GM18861 (cell line): ENCODE measurements around the gene CREB1.
"Not testable (repeated sequence)": the region's sequence is repeated elsewhere in the genome, so short reads cannot be mapped to it uniquely, and the experiment has no call there.

Source experiments
- ATAC-seq: cut with Tn5 transposase; IDR thresholded peaks from one replicate; pipeline ENCODE4 v1.9.1; 2021; ENCODE audit not compliant: unreplicated experiment

CREB1 gene

DNA sequence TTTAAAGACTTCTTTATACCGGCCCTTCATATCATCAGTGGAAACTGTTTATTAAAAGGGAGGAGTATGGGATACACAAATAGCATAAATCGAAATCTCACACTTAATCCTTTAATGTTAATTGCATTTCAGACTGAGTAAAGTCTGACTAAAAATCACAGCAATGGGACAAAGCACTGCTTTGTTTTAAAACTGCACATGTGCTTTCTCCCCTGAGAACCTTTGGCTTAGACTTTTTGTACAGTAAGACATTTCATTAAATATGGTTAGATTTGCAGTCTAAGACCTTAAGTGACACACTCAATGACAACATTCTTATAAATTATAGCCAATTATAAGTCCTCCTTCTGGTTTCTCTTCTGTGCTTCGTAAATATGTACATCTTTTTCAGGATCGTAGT lies 83.0 kb downstream of the CREB1 start:
- ATAC-seq = no peak

DNA sequence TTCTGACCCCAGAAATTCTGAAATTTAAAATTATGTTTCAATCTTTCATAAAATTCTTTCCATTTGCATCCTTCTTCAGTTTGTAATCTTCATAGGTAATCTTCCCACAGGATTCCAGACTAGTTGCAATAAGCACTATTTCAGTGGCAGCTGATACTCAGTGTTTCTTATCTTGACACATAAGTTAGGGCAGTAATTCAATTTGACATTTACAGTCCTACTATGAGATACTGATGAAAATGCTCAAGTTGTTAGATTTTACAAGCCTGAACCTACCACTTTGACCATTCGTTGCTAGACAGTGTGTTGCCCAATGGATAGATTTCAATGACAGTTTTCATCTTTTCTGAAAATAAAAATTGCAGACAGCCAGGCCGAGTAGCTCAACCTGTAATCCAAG lies 85.1 kb downstream of the CREB1 start:
- ATAC-seq = no peak

DNA sequence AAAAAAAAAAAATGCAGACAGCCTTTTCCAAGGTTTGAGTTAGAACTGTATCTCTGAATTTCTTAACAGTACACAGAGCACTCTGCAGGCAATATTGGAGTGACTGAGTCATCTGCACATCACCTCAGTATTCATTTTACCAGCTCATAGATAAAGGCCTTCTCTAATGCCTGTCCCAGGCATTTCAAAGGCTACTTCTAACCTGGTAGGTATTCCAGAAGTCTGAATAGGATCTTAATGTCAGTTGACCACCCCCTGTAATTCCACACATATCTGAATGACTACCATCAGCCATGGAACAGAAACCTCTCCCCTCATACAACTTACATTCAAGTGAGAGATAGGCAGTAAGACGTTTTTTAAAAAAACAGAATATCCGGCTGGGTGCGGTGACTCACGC lies 86.4 kb downstream of the CREB1 start:
- ATAC-seq = no peak

DNA sequence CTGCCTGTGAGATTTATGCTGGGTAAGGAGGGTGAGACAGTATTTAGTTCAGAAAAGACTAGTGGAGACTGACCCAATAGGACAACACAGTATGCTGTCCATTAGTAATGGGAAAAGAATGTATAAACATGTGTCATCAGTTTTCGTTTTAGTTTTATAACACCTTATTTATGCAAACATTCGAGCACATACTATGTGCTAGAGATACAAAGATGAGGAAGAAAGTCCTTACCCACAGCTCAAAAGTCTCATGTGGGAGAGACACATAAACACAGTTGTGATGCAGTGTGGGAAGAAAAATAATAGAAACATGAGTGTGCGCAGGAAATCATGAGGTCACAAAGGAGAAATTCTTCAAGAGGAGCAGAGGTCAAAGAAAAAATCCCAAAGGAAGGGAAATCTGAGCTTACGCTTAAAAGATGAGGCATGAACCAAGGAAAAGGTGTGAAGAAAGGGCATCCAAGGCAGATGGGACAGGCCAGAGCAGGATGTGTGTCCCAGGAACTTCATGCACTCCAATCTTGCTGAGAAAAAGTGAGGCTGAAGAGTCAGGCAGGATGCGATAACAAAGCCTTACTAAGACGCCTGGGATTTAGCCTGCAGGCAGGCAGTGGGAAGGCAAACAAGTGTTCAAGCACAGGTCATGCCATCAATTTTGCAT lies 87.4 kb downstream of the CREB1 start:
- ATAC-seq = no peak

GRCh38 chr2:207619764-207620203 lies 90.0 kb downstream of the CREB1 start:
- peak; percentile 43 for ATAC-seq

DNA sequence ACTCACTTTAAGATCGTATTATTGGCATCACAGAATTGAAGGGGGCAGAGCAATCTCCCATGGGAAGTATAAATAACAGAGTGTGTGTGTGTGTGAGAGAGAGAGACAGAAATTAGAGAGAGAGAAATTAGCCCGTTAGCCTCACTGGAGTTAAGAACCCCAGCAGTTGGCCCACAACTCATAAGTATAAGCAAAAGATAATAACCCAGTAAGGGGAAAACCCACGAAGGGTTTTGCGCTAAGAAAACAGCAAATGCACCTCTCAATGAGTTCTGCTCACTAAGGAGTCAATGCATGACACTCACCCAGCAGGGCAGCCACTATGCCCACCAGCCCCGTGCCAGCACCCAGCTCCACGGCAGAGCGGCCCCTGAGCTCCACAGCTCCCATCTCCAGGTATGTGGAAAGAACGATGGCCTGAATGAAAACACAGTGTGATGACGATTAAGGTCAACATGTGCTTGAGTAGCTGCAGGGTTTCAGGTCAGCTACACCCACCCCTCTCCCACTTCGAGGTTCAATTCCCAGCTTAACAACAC lies 91.8 kb downstream of the CREB1 start:
- ATAC-seq = no peak

- ATAC-seq = peak; percentile 25
Measured at GRCh38 chr2:207624185-207625013, 94.6 kb downstream of the CREB1 start.

- ATAC-seq = peak; percentile 55
Measured at GRCh38 chr2:207625014-207625907, 95.5 kb downstream of the CREB1 start, which contains the start of gene METTL21A. Gene METTL21A, minus strand, starts transcription at chr2:207625394. Its CDS starts 1,019 bp downstream, at chr2:207624375.

DNA sequence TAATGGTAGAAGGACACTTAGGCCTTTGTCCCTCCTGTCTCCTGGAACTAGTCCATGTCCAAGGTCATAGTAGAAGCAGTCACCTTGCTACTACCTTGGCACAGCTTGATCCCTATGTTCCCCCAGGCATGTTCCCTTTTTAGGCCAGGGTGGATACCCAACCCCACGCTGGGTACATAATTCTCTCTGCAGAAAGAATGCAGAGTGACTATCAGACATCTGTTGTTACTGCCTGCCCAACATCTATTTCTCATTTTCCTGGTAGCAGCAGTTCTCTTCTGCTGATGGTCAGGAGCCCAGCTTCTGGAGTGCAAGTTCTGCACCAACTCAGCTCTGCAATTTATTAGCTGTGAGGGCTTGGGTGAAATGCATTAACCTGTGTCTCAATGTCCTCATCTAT lies 99.8 kb downstream of the CREB1 start:
- no peak for ATAC-seq

GRCh38 chr2:207630491-207630890 lies 100.7 kb downstream of the CREB1 start:
- ATAC-seq = no peak

GRCh38 chr2:207632575-207633493 lies 103.1 kb downstream of the CREB1 start:
- no peak for ATAC-seq

- no peak for ATAC-seq
Measured at GRCh38 chr2:207633686-207634085, 103.9 kb downstream of the CREB1 start.

GRCh38 chr2:207635468-207636200 lies 105.9 kb downstream of the CREB1 start:
- no peak for ATAC-seq

DNA sequence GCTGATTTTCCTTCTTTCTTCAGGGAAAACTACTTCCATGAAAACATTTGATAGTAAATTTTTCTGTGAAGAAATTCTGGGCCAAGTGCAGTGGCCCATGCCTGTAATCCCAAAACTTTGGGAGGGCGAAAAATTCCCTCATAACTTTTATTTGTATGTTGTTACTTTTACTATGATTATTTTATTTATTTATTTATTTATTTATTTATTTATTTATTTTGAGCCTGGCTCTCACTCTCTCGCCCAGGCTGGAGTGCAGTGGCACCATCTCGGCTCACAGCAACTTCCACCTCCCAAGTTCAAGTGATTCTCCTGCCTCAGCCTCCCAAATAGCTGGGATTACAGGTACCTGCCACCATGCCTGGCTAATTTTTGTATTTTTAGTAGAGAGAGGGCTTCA lies 109.5 kb downstream of the CREB1 start:
- ATAC-seq = not testable (repeated sequence)

DNA sequence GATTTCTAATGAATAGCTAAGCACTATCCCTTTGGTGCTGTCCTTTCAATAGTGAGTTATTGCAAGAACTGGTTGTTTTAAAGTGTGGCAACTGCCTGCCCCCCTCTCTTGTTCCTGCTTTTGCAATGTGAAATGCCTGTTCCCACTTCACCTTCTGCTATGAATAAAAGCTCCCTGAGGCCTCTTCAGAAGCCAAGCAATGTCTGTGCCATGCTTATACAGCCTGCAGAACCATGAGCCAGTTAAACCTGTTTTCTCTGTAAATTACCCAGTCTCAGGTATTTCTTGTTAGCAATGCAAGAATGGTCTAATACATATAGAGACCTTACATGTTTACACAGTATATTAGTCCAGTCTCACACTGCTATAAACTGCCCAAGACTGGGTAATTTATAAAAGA lies 110.4 kb downstream of the CREB1 start:
- no peak for ATAC-seq

DNA sequence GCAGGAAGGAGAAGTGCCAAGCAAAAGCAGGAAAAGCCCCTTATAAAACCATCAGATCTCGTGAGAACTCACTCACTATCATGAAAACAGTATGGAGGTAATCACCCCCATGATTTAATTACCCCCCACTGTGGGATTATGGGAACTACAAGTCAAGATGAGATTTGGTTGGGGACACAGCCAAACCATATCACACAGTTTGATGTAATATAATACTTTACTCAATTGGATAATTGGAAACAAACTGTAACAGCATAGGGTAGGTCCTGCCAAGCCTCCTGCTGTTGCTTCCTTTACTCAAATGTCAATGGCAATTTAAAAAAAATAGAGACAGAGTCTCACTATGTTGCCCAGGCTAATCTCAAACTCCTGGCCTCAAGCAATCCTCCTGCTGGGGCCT lies 110.9 kb downstream of the CREB1 start:
- no peak for ATAC-seq

- no peak for ATAC-seq
Measured at GRCh38 chr2:207643892-207644291, 114.1 kb downstream of the CREB1 start.

DNA sequence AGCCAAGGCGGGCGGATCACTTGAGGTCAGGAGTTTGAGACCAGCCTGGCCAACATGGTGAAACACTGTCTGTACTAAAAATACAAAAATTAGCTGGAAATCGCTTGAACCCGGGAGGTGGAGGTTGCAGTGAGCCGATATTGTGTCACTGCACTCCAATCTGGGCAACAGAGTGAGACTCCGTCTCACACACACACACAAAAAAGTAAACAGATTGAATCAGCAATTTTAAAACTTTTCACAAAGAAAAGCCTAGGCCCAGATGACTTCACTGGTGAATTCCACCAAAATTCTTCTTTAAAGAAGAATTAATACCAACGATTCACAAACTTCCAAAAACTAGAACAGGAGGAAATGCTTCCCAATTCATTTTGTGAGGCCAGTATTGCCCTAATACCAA lies 116.8 kb downstream of the CREB1 start:
- ATAC-seq = not testable (repeated sequence)
